ENCODE measurements around the gene VWCE.

DNA sequence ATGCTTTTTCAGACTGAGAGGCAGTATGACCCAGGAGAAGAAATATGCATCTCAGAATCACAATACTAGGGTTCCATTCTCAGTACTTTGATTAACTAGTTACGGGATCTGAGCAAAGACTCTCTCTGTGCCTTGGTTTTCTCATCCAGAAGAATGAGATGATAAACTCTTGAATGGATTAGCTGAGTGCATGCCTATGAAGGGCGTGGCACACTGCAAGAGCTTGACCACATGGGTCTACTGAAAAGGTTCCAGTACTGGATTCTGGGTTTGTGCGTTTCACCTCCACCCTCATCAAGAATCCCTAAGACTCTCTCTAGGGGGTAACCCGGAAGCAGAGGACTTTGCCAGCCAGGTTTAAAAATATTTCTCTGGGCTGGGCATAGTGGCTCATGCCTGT is 28.5 kb downstream of the VWCE start:
- no peak for TF ChIP-seq POLR2A (IDR thresholded peaks at IDR 0.05; ENCODE audit: low read depth, low read length)
- TF ChIP-seq POLR2AphosphoS5 (IDR thresholded peaks at IDR 0.05; ENCODE audit: low read depth, low read length) = no peak
- no peak for TF ChIP-seq TAF1 (IDR thresholded peaks at IDR 0.05; ENCODE audit: borderline replicate concordance, low read depth, low read length)
